ENCODE results near the gene FBRS. TPM values are rescaled to one million over a fixed set of nuclear protein-coding genes. Genes with fewer than 3 reads are reported as not detected.

Gene FBRS
- total and polyA plus RNA-seq, 2 of the 13 experiments (the other 11 are each of a cell fraction or from before 2014, with no cell fraction given): 13.7 to 16.2 TPM

DNA sequence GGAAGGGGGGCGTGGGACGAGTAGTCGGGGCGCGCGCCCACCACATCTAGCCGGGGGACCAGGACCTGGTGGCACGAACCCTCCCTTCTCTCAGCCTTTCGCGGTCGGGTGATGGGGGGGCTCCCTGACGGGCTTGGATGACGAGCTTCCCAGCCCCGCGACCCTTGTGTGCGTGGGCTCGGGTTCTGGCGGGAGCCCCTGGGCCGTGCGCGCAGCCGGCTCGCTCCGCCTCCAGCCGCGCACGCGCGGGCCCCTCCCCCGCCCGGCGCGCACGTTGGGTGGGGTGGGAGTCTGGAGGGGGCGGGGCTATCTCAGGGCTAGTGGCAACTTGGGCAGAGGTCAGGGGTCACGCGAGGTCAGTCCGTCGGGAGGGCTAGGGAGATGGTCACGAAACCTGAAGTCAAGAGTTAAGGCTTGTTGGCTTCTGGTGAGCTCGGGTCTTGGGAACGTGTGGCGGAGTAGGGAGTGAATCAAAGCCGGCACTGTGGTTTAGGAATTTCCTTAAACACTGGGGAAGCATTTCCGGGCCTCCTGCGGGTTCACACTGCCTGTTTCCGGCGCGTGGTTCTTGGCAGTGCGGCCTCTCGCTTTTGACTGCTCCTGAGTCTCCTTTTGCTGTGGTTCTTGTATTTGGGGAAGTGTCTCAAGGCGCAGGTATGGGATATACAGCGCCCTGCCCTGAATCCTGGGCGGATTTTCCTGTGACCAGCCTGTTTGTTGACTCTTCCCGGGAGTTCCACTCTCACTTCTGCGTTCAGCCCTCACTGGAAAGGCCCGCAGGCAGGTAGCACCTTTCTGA, 40.8 kb downstream of the FBRS start, which contains the start of gene SRCAP (continued):
- TF ChIP-seq ZNF710 (CRISPR knock-in tag; IDR thresholded peaks at IDR 0.05; ENCODE audit: borderline replicate concordance) (no peak), ZNF687 (CRISPR knock-in tag; IDR thresholded peaks at IDR 0.05) (peak; percentile 80), KDM1A (CRISPR knock-in tag; IDR thresholded peaks at IDR 0.05) (peak; percentile 13; the same call in 1 of the 2 replicates), SMAD9 (CRISPR knock-in tag; IDR thresholded peaks at IDR 0.05) (0 out of 2 replicates have a peak, but pooled peaks have one; percentile 53), SOX13 (IDR thresholded peaks at IDR 0.05) (no peak), SOX13 (CRISPR knock-in tag; conservative IDR thresholded peaks at IDR 0.05 in 1 of 2, IDR thresholded peaks at IDR 0.05 in 1 of 2) (no peak), RAD21 (CRISPR knock-in tag; IDR thresholded peaks at IDR 0.05) (peak; percentile 29; the same call in 1 of the 2 replicates), ZNF782 (CRISPR knock-in tag; IDR thresholded peaks at IDR 0.05; ENCODE audit: borderline replicate concordance) (no peak), ZNF280D (CRISPR knock-in tag; IDR thresholded peaks at IDR 0.05) (0 out of 2 replicates have a peak, but pooled peaks have one; percentile 32), HNF4G (IDR thresholded peaks at IDR 0.05; ENCODE audit: borderline replicate concordance, low read depth, low read length) (no peak), HNF4G (CRISPR knock-in tag; IDR thresholded peaks at IDR 0.05; ENCODE audit: borderline replicate concordance, low read depth) (peak; percentile 56), NR2F6 (IDR thresholded peaks at IDR 0.05) (peak; percentile 98), NR2F6 (CRISPR knock-in tag; IDR thresholded peaks at IDR 0.05) (peak; percentile 98), SPEN (CRISPR knock-in tag; IDR thresholded peaks at IDR 0.05; ENCODE audit: low read depth) (peak; percentile 73), ZNF230 (CRISPR knock-in tag; IDR thresholded peaks at IDR 0.05) (peak; percentile 23; the same call in 1 of the 2 replicates), ZNF326 (CRISPR knock-in tag; IDR thresholded peaks at IDR 0.05; ENCODE audit: borderline replicate concordance) (no peak)
- TF ChIP-seq, protein P1, sequence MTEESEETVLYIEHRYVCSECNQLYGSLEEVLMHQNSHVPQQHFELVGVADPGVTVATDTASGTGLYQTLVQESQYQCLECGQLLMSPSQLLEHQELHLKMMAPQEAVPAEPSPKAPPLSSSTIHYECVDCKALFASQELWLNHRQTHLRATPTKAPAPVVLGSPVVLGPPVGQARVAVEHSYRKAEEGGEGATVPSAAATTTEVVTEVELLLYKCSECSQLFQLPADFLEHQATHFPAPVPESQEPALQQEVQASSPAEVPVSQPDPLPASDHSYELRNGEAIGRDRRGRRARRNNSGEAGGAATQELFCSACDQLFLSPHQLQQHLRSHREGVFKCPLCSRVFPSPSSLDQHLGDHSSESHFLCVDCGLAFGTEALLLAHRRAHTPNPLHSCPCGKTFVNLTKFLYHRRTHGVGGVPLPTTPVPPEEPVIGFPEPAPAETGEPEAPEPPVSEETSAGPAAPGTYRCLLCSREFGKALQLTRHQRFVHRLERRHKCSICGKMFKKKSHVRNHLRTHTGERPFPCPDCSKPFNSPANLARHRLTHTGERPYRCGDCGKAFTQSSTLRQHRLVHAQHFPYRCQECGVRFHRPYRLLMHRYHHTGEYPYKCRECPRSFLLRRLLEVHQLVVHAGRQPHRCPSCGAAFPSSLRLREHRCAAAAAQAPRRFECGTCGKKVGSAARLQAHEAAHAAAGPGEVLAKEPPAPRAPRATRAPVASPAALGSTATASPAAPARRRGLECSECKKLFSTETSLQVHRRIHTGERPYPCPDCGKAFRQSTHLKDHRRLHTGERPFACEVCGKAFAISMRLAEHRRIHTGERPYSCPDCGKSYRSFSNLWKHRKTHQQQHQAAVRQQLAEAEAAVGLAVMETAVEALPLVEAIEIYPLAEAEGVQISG (CRISPR knock-in tag; IDR thresholded peaks at IDR 0.05): peak; percentile 38
